ENCODE results near the gene SEPTIN2. TPM values are rescaled to one million over a fixed set of nuclear protein-coding genes. Genes with fewer than 3 reads are reported as not detected.
"Not testable (repeated sequence)": the region's sequence is repeated elsewhere in the genome, so short reads cannot be mapped to it uniquely, and the experiment has no call there.

The SEPTIN2 gene
- 253 TPM for polyA plus RNA-seq (ENCODE audit: insufficient read length)

DNA sequence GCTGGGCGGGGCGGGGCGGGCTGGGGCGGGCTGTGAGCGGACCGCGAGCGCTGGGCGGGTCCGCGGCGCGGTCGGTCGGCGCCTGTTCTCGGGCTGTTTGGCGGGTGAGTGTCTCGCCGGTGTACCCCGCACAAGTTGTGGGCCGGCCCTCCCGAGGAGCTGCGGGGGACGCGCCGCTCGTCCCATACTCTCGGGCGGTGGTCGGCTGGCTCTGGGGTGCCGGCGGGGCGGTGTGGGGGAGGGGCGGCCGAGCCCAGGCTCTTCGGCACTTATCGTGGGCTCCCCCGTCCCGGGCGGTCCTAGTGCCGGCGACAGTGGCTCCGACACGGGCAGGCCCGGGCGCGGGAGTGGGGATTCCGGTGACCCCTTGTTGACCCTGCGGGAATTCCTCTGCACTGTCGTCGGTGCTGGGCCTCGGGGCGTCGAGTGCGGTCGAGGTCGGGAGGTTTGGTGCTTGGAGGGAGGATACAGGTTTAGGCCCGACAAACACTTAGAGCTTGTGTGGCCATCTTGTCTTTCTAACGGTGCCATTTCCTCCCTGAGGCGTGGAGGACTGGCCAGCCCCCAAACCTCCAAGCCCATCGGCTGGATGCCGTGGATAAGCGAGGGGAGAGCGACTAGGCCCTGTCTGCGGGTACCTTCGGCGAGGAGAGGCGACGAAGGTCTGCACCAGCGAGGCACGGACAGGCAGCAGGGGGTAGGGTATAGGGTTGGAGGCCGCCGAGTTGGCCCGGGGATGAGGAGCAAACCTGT, at the start of gene SEPTIN2:
Gene SEPTIN2, plus strand, starts transcription at position 47 of the 753 bp plus-strand sequence. CDS start 8,308 bp downstream, outside the sequence.
- DNase-seq = peak; percentile 83

DNA sequence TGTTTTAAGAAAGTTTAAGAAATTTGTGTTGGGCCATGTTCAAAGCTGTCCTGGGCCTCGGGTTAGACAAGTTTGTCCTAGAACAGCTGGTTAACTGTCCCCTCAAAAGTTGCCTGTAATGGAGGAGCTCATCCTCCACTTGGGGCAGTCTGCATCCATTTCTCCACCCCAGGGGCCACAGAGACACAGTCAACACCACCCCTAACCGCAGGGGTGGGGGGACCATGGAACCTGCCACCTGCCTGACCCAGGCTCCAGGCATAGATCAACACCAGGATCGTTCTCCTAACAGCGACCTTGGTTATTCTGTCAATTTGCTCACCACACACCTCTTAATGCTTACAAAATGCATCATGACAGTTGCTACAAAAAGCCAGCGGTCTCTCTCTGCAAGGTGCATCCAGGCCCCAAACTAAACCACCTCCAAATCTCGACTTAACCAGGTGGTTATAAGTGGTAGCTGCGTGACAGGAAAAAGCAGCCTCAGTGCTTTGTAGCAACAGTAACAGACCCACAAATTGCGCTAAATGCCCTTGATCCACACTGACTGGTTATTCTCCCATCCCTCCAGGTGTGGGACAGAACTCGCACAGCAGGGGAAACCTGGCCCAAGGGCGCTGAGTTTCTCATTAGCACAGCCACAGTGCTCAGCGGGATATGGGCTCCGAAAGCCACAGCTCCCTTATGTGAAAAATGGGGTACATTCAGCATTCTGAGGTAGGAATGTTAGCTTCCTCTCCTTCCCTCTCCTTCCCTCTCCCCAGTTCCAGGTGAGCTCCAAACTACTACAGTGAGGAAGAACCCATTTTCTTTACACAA, 48.3 kb upstream of the SEPTIN2 start:
- no peak for DNase-seq

DNA sequence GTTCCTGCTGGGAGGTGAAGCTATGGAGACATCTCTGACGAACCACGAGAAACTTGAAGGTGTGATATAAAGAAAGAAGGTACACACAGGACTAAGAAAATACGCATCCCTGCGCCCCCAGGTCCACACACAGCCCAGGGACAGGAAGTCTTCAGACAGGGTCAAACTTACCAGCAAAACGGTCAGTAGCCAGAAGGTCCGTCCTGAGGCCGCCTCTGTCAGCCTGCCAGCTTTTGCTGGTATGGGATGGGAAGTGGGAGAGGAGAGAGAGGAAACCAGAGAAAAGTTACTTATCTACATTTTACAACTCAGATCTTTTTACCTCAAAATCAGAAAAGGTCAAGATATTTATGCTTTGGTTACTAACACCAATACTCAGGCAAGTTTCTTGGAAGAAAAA, 47.4 kb upstream of the SEPTIN2 start:
- no peak for DNase-seq

DNA sequence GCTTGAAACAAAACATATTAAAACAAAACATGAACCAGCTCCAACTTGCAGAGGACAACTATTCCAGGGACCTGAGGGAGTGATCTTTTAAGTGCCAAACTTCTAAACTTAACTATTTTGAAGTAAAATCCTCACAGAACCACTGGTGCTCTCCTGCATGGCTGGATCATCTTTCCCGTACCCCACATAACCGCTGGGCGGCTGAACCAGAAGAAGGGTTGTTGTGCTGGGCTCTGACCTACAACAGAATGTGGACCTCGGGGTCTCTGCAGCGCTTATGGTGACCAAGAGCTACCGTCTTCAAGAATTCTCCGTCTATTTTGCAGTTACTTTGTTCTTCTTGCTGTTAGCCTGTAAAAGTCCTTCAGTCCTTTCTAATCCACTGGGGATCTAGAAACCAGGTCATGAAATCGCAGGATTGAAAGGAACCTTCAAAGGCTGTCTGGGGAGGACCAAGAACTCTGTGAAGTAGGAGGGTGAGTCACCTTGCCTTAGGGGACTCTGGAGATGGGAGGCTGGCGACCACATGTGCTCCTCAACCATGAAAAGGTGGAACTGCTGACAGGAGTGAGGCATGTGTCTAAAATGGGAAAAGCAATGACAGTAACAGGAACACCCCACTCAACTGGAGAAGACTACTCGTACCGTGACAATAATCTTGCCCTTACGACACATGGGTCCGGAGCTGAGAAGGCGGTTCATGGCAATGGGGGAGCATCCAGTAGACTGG, 46.8 kb upstream of the SEPTIN2 start:
- DNase-seq = no peak

DNA sequence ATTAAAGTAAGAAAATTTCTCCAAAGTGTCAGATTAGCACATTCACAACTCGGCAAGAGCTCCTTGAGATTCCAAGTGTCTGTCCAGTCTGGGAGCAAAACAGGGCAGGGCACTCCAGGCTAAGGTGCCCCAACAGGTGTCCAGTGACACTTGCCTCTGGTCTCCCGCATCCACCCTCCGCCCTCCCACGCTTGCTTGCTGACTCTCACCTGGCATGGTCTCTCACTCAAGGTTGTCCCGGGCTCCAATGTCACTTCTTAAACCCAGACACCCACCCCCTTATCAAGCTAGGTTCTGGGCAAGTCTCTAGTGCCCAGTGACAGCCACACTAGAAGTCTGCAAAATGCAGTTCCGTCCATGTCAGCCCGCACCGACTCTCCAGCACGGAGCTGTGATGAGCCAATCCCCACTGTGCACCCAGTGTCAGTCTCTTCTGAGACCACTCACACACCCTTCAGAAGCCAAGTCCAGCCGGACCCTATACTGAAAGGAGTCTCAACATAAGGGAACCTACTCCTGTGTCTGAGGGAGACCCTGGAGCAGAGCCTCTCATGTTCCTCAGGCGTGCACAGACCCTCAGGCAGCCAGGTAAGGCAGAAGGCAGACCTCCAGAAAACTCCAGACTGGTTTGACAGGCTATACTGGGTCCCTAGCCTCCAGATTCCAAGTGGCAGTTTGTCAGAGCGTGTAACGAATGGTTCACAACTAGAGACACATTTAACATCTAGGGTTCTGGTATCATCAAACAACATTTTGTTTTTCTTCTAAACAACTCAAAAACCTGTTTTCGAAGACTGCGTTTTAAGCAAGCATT, 45.8 kb upstream of the SEPTIN2 start:
- no peak for DNase-seq

DNA sequence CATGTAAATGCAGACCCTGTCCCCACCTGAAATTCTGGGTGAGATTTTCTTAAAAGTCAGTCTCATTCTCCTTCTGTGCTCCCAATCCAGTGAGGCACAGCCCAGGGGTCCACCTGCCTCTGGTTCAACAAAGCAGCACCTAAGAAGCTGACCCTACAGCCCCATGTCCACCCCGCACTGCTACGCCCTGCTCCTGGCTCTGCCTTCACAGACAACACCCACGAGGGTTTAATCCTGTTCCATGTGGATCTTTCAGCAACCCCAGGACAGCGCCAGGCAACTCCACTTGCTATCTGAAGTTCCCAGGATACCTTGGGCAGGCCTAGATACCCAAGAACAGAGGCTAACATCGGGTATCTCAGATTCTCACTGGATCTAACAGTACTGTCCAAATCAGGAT, 45.2 kb upstream of the SEPTIN2 start:
- DNase-seq = no peak

DNA sequence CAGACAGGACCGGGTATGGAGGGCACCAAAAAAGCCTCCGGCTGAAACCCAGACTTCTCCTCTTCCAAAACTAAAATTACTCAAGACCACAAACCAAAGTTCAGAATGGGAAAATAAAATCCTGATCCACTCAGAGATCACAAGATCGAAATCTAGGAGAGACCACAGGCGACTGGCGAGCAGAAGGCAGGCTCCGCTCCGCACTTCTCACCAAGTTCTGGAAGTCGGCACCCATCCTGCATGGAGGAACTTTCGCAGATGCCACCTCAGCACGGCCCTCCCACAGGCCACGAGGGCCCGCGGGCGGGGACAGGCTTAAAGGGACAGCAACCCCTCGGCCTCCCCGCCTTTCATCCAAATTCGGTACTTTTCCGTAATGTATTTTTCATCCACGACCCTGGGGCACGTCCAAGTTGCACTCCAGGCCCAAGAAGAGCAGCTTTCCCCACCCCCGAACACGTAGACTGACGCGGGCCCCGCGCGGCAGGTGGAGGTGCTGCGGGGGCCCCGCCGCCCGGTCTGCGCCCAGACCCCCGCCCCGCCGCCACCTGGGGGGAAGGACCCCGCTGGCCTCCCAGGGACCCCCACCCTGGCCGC, 43.9 kb upstream of the SEPTIN2 start:
- DNase-seq = peak; percentile 87

DNA sequence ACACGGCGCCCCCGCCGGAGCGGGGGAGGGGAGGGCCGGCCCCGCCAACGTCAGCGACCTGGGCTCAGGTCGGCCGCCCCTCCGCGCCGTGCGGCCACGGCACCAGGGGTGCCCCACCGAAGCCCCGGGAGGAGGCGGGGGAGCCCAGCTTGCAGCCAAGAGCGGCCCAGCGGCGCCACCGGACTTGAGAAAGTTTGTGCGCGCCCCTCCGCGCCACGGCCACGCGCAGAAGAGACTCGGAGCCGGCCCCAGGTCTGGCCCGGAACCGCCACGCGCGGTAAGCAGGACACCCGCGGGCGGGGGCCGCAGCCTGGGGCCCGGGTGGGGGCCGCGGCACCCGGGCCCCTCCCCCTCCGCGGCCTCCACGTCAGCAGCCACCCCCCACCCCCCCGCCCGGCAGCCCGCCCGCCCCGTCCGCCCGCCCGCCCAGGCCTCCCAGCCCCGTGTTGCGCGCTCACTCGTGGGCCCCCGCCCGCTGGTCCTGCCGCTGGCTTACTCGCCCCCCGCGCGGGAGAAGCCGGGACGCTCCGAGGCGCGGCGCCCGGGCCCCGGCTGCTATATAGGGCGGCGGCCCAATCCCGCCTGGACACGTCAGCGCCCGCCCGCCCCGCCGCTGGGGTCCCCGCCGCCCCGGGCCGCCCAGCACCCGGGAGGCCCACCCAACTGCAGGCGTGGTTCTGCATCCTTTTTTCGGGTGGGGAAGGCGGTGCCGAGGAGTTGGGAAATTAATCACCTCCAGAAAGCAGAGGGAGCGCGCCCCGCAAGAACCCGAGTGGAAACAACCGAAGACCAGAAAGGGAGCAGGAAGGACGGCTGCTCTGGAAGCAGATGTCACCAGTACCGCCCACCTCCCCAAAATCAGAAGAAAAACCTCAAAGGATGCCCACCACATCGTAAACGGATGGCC, 43.2 kb upstream of the SEPTIN2 start:
- DNase-seq = peak; percentile 76

DNA sequence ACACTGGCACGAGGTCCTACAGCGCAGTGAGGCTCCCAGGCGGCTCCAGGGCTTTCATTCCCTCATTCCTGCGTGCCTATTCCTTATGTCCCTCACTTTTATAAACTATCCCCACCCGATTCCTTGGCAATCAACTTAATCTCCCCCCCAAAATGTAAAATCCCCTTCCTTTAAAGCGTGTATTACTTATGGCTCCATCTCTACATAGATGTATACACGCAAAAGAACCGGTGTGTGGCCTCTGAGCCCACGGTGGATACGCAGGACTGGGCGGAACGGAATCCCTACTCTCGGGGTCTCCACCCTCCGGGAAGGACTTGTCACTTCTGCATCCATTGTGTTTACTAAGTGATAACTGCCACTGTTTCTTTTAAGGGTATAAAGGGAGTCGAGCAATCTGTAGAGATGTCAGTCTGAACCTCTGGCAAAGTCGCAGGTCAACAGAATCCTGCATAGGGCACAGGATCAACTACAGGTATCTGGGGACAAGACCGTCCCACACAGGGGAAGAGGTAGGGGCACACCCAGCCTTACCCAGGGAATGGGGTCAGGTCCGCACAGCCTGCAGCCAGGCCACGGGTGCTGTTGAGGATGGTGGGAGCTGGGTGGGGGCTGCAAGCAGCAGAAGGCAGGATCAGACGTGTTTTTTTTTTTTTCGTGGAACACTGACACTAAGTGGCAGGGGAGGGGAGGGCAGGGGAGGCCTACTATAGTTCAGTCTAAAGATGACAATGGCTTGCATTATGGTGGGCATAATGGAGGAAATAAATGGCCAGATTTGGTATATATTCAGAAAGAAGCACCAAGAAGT, 42.3 kb upstream of the SEPTIN2 start:
- DNase-seq = no peak

DNA sequence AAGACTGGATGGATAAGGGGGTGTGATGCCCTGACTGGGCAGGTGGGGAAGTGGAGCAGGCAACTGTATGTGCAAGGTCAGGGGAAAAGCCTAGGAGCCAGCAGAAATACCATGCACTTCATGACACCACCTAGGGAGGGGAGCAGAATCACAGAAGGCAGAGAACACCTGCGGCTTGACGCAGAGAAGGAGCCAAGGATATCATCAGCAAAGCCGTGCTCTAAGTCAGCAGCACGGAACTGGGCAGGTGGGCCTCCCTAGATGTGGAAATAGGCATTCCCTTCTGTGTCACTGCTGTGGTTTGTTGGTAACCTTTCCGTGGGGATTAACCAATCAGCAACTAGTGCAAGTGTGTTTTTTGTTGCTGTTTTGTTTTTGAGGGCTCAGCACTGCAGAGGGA, 41.6 kb upstream of the SEPTIN2 start:
- no peak for DNase-seq

DNA sequence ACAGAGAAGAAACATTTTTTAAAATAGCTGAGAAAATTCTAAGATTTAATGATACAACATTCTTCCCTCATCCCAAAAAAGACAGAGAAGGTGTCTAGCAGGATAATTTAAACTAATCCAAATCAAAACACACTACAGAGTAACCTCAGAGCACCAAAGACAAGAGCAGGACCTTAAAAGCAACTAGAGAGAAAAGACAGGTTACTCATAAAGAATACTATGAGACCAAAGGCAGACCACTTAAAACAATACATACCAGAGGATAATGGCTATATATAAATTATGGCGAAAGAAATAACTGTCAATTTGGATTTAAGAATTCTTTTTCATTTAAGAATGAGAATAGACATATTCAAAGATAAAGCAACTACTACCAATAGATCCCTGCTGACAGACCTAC, 40.2 kb upstream of the SEPTIN2 start:
- no peak for DNase-seq

DNA sequence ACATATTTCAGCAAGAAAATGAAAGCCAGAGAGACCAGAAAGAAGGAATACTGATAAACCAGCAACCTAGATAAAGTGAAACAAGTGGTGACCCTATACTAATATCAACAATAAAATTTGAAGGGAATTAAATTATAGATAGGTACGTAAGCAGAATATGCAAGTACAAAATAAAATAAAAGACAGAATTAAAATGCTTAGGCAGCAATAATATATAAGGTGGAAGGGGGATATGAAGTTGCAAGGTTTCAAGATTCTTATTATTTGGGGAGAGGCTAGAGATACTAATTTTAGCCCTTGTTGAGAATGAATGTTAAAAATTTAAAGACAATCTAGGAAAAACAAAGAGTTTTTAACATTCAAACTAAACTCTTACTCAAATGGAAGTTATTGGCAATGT, 39.8 kb upstream of the SEPTIN2 start:
- DNase-seq = no peak

DNA sequence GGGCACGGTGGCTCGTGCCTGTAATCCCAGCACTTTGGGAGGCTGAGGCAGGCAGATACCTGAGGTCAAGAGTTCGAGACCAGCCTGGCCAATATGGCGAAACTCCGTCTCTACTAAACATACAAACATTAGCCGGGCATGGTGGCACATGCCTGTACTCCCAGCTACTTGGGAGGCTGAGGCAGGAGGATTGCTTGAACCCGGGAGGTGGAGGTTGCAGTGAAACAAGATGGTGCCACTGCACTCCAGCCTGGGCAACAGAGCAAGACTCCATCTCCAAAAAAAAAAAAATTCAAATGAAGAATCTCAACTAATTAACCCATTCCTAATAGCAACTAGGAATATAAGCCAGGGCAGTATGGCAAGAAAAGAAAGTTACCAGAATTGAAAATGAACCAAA, 37.4 kb upstream of the SEPTIN2 start:
- not testable (repeated sequence) for DNase-seq

DNA sequence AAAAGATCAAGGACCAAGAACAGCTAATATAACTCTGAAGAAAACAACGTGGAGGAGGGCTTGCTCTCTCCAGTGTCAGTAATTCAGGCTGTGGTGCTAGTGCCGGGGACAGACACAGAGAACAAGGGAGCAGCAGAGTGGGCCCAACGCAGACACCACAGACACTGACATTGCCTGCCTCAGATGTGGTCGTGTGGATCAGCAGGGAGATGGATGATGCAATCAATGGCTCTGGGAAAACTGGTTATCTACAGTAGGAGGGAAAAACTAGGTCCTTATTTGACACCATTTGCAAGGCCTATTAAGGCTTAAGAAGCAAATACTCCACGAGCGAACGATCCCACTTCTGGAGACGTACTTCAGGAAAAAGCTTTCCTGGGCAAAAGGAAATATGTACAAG, 36.3 kb upstream of the SEPTIN2 start:
- DNase-seq = no peak

DNA sequence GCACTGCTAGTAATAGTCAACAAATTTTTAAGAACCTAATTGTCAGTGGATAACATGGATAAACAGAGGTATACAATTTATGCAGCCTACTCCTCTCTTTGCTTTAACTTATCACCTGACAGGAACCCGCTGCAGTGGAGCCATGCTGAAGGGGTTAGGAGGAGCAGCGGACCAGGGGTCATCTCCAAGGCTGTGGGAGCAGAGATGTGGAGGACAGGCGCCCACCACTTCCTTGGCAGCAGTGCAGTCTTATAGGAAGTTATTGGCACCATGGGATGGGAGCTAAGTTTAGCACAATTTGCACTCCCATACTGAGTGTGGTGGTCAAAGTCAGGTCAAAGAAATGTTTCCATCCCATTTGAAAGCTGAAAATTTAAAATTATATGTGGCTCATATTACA, 35.9 kb upstream of the SEPTIN2 start:
- DNase-seq = no peak

DNA sequence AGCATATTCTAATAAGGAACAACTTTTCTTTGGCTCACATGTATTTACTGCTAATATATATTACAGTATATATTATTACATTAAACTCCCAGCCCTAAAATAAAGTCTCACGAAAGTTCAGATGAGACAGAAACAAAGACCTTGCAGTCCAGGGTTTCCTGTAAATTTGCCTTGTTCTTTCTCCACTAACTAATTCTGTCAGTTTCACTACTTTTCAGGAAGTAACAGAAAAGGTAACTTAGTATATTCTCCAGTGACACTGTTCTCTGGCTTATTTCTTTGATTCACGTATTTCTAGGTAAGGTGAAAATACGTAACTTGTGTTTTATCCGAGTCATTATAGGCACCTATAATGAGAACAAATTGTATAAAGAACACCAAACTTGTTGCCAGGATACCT, 35.4 kb upstream of the SEPTIN2 start:
- DNase-seq = no peak

DNA sequence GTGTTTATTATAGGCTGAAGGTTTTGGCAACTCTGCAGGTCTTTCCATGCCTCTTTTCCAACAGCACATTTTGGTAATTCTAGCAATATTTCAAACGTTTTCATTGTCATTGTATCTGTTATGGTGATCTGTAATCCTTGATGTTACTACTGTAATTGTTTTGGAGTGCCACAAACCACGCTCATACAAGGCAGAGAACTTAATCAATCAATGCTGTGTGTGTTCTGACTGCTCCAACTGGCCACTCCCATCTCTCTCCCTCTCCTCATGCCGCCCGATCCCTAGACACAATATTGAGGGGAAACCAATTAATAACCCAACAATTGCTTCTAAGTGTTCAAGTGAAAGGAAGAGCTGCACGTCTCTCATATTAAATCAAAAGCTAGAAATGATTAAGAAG, 33.2 kb upstream of the SEPTIN2 start:
- DNase-seq = no peak

DNA sequence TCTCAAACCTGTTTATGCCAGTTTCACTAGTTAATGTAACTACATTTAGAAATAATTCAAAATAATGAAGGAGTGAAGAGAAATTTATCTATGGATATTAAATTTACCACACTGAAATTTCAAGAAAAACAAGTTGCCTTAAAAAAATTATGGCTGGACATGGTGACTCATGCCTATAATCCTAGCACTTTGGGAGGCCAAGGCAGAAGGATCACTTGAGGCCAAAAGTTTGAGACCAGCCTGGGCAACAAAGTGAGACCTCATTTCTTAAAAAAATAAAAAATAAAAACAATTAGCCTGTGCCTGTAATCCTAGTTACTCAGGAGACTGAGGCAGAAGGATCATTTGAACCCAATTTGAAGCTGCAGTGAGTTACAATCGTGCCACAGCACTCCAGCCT, 30.1 kb upstream of the SEPTIN2 start:
- no peak for DNase-seq

DNA sequence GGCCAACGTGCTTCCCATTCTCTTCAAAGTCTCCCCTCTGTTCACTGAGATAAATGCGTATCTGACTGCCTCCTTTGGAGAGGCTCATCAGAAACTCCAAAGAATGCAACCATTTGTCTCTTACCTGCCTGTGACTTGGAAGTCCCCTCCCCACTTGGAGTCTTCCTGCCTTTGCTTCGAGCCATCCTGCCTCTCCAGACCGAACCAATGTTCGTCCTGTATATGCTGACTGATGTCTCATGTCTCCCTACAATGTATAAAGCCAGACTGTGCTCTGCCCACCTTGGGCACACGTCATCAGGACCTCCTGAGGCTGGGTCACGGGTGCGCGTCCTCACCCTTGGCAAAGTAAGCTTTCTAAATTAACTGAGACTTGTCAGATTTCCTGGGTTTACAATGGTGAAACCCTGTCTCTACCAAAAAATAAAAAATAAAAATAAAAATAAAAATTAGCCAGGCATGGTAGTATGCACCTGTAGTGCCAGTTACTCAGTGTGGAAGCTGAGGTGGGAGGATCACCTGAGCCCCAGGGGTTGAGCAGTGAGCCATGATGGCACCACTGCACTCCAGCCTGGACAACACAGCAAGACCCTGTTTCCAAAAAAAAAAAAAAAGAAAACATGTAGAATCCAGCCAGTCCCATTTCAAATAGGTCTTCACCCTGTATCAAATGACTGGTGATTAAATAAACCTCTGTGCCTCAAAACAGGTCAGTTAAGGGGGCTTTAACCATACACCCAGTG, 29.2 kb upstream of the SEPTIN2 start:
- no peak for DNase-seq

Data from hindlimb muscle (tissue), 1 donor.